GM23248 (cell line): ENCODE data around the gene DMRT3.

Experiments used
- EZH2 ChIP-seq: fragments of 200-600 bp; sonication (generic); IDR thresholded peaks from 2 replicates; pipeline ENCODE4 v1.6.1; 2018; ENCODE audit warnings: antibody characterized with exemption, mild to moderate bottlenecking; ENCODE audit not compliant: insufficient read depth, poor library complexity, severe bottlenecking
- EZH2phosphoT487 ChIP-seq: fragments of 200-600 bp; sonication (generic); IDR thresholded peaks from 2 replicates; pipeline ENCODE4 v1.6.1; 2018; ENCODE audit warnings: antibody characterized with exemption, moderate library complexity, mild to moderate bottlenecking, low read depth; ENCODE audit not compliant: insufficient read depth

- TF ChIP-seq EZH2 (no peak), EZH2phosphoT487 (no peak)
Measured at GRCh38 chr9:929719-930118, 46.7 kb upstream of the DMRT3 start.
